ENCODE data around the gene MCRIP2. TPM values are rescaled to one million over a fixed set of nuclear protein-coding genes. Genes with fewer than 3 reads are reported as not detected.
"Not testable (repeated sequence)": the region's sequence is repeated elsewhere in the genome, so short reads cannot be mapped to it uniquely, and the experiment has no call there.

MCRIP2 gene
- total RNA-seq, 1 experiment from 2014 or later, result 36.1 TPM

GRCh38 chr16:680967-681745, 39.5 kb downstream of the MCRIP2 start:
- DNase-seq (ENCODE audit: low spot score), result peak; percentile 30

- DNase-seq (ENCODE audit: low spot score), result peak; percentile 65
Measured at GRCh38 chr16:681746-682427, 40.3 kb downstream of the MCRIP2 start.

GRCh38 chr16:682493-683395, 41.1 kb downstream of the MCRIP2 start:
- no peak for DNase-seq (ENCODE audit: low spot score)

- DNase-seq (ENCODE audit: low spot score), result no peak
Measured at GRCh38 chr16:683396-684070, 41.9 kb downstream of the MCRIP2 start.

- DNase-seq (ENCODE audit: low spot score), result no peak
Measured at GRCh38 chr16:684071-684794, 42.6 kb downstream of the MCRIP2 start, which contains the start of gene JMJD8. JMJD8 (minus strand) TSS chr16:684334; CDS start chr16:684319, 15 bp downstream.

GRCh38 chr16:684961-685696, 43.5 kb downstream of the MCRIP2 start:
- no peak for DNase-seq (ENCODE audit: low spot score)

GRCh38 chr16:685967-686366, 44.3 kb downstream of the MCRIP2 start:
- DNase-seq (ENCODE audit: low spot score), result peak; percentile 73

GRCh38 chr16:686459-687260, 45.0 kb downstream of the MCRIP2 start:
- no peak for DNase-seq (ENCODE audit: low spot score)

GRCh38 chr16:687499-687898, 45.9 kb downstream of the MCRIP2 start:
- no peak for DNase-seq (ENCODE audit: low spot score)

GRCh38 chr16:689175-689897, 47.7 kb downstream of the MCRIP2 start:
- no peak for DNase-seq (ENCODE audit: low spot score)

GRCh38 chr16:691242-691641, 49.6 kb downstream of the MCRIP2 start:
- DNase-seq (ENCODE audit: low spot score), result not testable (repeated sequence)

GRCh38 chr16:692356-693108, 50.9 kb downstream of the MCRIP2 start:
- no peak for DNase-seq (ENCODE audit: low spot score)

- DNase-seq (ENCODE audit: low spot score), result no peak
Measured at GRCh38 chr16:693364-693763, 51.7 kb downstream of the MCRIP2 start.

- no peak for DNase-seq (ENCODE audit: low spot score)
Measured at GRCh38 chr16:693766-694165, 52.1 kb downstream of the MCRIP2 start.

- no peak for DNase-seq (ENCODE audit: low spot score)
Measured at GRCh38 chr16:694187-694862, 52.7 kb downstream of the MCRIP2 start.

- no peak for DNase-seq (ENCODE audit: low spot score)
Measured at GRCh38 chr16:694863-695354, 53.3 kb downstream of the MCRIP2 start.

All from A172 (cell line).